ENCODE measurements around the gene FBXW2.

Gene FBXW2

DNA sequence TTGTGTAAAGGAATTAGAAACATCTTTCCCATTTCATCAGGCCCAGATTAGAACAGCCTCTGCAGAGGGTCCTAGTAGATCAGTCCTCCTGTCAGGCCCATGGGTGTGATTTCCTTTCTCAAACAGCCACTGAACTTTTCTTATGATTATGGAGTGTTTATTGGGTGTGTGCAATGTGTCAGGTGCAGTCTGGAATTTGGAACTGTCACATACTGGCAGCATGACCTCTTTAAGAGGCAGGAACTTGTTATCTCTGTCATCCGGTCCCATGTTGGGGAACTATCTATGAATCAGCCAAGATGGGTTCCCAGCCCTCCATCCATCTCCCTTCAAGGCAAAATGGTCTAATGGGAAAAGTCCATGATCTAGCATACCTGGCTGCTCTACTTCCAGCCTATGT is 67.3 kb downstream of the FBXW2 start:
- TF ChIP-seq POLR2A (IDR thresholded peaks at IDR 0.05; ENCODE audit: low read length) (no peak), GATA1 (IDR thresholded peaks at IDR 0.05; ENCODE audit: low read depth, low read length) (no peak)
- DNase-seq, result no peak

GRCh38 chr9:120724757-120725400 is 68.3 kb downstream of the FBXW2 start:
- TF ChIP-seq GATA1 (IDR thresholded peaks at IDR 0.05; ENCODE audit: low read depth, low read length), result no peak
- TF ChIP-seq POLR2A (IDR thresholded peaks at IDR 0.05; ENCODE audit: low read length), result no peak
- peak; percentile 19 to 74 for DNase-seq

- no peak for DNase-seq
- TF ChIP-seq POLR2A (IDR thresholded peaks at IDR 0.05; ENCODE audit: low read length) (no peak), GATA1 (IDR thresholded peaks at IDR 0.05; ENCODE audit: low read depth, low read length) (no peak)
Observed at GRCh38 chr9:120723565-120723964, 69.7 kb downstream of the FBXW2 start.

GRCh38 chr9:120720404-120720803 is 72.8 kb downstream of the FBXW2 start:
- no peak for DNase-seq
- no peak for TF ChIP-seq GATA1 (IDR thresholded peaks at IDR 0.05; ENCODE audit: low read depth, low read length)
- TF ChIP-seq POLR2A (IDR thresholded peaks at IDR 0.05; ENCODE audit: low read length), result no peak

DNA sequence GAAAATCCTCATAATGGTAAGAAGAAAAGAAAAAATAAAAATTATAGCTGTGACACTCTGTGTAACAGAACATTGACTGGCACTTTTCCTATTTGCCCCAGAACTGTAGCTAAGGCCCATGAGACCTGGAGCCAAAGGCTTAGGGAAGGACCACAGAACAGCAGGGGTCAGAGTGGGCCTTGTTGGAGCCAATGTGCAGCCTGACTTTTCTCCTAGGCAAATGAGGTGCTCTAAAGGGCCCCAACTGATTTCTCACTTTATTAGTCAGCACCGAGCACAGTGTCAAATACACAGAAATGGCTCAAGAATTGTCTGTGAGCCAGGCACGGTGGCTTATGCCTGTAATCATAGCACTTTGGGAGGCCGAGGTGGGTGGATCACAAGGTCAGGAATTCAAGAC is 74.9 kb downstream of the FBXW2 start:
- no peak for DNase-seq
- no peak for TF ChIP-seq POLR2A (IDR thresholded peaks at IDR 0.05; ENCODE audit: low read length)
- TF ChIP-seq GATA1 (IDR thresholded peaks at IDR 0.05; ENCODE audit: low read depth, low read length), result no peak

DNA sequence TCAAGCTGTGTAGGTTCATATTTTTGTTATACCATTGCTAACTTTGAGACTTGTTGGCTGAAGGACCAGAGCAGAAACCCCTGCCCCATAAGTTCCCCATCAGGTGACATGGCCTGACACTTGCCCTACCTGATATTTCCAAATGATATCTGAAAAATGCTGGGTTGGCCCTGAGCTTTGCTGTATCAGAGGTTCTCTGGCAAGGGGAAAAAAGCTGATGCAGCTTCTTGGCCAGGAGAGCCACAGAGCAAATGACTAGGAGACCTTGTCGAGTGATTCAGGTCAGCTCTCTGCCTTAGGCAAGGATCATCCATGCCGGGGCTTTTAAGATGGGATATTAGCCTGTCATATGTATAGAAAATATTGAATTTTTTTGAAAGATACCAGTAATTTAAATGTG is 76.0 kb downstream of the FBXW2 start:
- DNase-seq, result no peak
- TF ChIP-seq GATA1 (IDR thresholded peaks at IDR 0.05; ENCODE audit: low read depth, low read length) (no peak), POLR2A (IDR thresholded peaks at IDR 0.05; ENCODE audit: low read length) (no peak)

DNA sequence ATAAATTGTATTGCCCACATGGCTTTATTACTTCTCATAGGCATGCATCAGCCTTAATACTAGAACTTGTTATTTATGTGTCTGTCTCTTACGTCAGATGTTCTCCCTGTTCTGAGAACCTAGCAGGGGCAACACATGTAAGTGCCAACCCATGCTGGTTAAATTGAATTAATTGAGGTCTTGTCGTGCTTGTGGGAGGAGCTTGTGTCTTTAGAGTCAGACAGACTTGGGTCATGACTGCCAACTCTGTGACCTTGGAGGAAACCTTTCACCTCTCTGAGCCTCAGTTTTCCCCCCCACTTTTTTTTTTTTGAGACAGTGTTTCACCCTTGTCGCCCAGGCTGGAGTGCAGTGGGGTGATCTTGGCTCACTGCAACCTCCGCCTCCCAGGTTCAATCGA is 76.7 kb downstream of the FBXW2 start:
- TF ChIP-seq GATA1 (IDR thresholded peaks at IDR 0.05; ENCODE audit: low read depth, low read length) (no peak), POLR2A (IDR thresholded peaks at IDR 0.05; ENCODE audit: low read length) (no peak)
- no peak for DNase-seq

DNA sequence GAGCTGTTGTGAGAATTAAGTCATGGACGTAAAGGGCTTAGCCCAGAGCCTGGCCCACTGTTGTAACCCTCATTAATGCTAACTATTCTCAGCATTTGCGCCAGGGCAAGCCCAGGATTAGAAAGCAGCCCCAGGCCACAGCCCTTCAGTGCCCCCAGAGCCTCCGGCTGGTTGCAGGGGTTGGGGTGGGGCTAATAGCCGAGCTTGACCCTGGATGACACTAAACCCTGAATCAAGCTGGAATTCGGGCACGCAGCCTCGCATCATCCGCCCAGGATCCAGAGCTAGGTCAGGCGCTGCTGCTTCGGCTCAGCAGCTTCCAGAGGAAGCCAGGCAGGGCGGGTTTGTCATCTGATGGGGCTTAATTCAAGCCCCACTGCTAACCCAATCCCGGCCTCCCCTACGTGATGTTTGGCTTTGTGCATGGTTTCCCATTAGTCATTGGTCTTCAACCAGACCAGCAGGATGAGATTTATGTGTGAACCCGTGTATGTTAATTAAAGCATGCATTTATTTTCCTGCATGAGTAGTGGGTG is 77.8 kb downstream of the FBXW2 start:
- DNase-seq, result peak in 1 of 2 experiments; percentile 31
- TF ChIP-seq GATA1 (IDR thresholded peaks at IDR 0.05; ENCODE audit: low read depth, low read length) (no peak), POLR2A (IDR thresholded peaks at IDR 0.05; ENCODE audit: low read length) (no peak)

GRCh38 chr9:120714846-120715388 is 78.3 kb downstream of the FBXW2 start:
- peak in 1 of 2 experiments; percentile 48 for DNase-seq
- TF ChIP-seq POLR2A (IDR thresholded peaks at IDR 0.05; ENCODE audit: low read length), result no peak

DNA sequence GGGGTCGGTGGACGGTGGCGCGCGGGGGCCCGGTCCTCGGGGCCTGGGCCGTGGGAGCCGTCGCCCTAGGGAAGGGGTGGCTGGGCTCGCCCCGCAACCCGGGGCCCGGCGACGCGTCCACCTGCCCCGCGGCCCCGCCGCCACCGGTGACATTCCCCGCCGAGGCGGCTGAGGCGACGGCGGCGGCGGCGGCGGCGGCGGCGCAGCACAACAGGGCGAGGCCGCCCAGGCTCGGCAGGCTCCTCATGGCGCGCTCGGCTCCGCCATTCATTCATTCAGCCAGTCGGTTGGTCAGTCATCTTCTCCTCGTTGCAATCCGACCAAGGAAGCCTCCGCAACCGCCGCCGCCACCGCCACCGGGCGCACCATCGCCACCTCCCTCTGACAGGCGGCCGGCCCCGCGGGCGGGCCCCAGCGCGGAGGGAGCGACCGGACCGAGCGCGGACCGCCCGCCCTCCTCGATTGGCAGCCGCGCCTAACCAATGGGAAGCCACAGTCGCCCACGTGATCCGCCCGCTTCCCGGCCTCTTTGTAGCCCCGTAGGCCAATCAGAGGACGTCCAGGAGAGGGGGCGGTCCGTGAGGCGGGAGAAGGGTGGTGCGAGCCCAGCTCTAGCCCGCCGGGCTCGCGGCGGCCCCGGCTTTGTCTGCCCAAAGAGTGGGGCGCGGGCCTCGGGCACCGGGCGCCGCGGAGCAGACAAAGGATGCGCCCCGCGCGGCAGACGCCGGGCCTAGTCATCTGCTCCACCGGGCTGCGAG is 78.9 kb downstream of the FBXW2 start, which contains the start of gene MEGF9:
TSS of gene MEGF9 (minus strand) at position 383 of the 758 bp plus-strand sequence. CDS start at position 271, 112 bp downstream.
- peak; percentile 97 to 98 for DNase-seq
- TF ChIP-seq GATA1 (IDR thresholded peaks at IDR 0.05; ENCODE audit: low read depth, low read length) (no peak), POLR2A (IDR thresholded peaks at IDR 0.05; ENCODE audit: low read length) (peak; percentile 88)

GRCh38 chr9:120713257-120714087 is 79.7 kb downstream of the FBXW2 start:
- TF ChIP-seq POLR2A (IDR thresholded peaks at IDR 0.05; ENCODE audit: low read length) (no peak), GATA1 (IDR thresholded peaks at IDR 0.05; ENCODE audit: low read depth, low read length) (no peak)
- peak in 1 of 2 experiments; percentile 42 for DNase-seq

GRCh38 chr9:120712539-120713031 is 80.6 kb downstream of the FBXW2 start:
- no peak for DNase-seq
- TF ChIP-seq POLR2A (IDR thresholded peaks at IDR 0.05; ENCODE audit: low read length) (no peak), GATA1 (IDR thresholded peaks at IDR 0.05; ENCODE audit: low read depth, low read length) (no peak)

- TF ChIP-seq POLR2A (IDR thresholded peaks at IDR 0.05; ENCODE audit: low read length), result no peak
- no peak for TF ChIP-seq GATA1 (IDR thresholded peaks at IDR 0.05; ENCODE audit: low read depth, low read length)
- no peak for DNase-seq
Observed at GRCh38 chr9:120711841-120712538, 81.2 kb downstream of the FBXW2 start.

Data from erythroblast (primary cell).